Right lobe of liver (tissue), 6 donors: ENCODE measurements around the gene KAZN. TPM values are rescaled to one million over a fixed set of nuclear protein-coding genes. Genes with fewer than 3 reads are reported as not detected.

ENCODE experiments used
- ATAC-seq, 4 donors: fragments of 200-7000 bp; cut with Tn5 transposase; one replicate each; pipeline ENCODE4 v1.9.1; 2020; ENCODE audit warnings: mild to moderate bottlenecking in 4 of 4, moderate library complexity in 4 of 4
- DNase-seq, 3 donors: peaks; one replicate each; pipeline ENCODE4 v3.0.0-alpha.2; 2020
- H3K27ac ChIP-seq, 3 donors: fragments of 200-600 bp; one replicate each; pipeline ENCODE4 v1.8.0; 2022
- H3K27me3 ChIP-seq, 2 donors: fragments of 200-600 bp; one replicate each; pipeline ENCODE4 v1.8.0; 2022
- H3K36me3 ChIP-seq, 4 donors: fragments of 200-600 bp; sonication (generic) in 1 of 4; one replicate each; pipeline versions ENCODE4 v1.5.1 to v1.8.0; 2017 to 2022; ENCODE audit warnings: control low read depth in 1 of 4
- H3K4me1 ChIP-seq, 4 donors: fragments of 200-600 bp; sonication (generic) in 1 of 4; one replicate each; pipeline versions ENCODE4 v1.5.1 to v1.8.0; 2017 to 2022; ENCODE audit warnings: control low read depth in 1 of 4
- H3K4me3 ChIP-seq, 3 donors: fragments of 200-600 bp; one replicate each; pipeline ENCODE4 v1.8.0; 2022
- H3K9me3 ChIP-seq, 4 donors: fragments of 200-600 bp; sonication (generic) in 1 of 4; one replicate each; pipeline versions ENCODE4 v1.5.1 to v1.8.0; 2017 to 2022; ENCODE audit warnings: control low read depth in 1 of 4
- POLR2A ChIP-seq: fragments of 450-650 bp; IDR thresholded peaks from one replicate; pipeline ENCODE4 v1.6.1; 2017; ENCODE audit warnings: antibody characterized with exemption, mild to moderate bottlenecking
- WGBS: methylation state at CpG from one replicate; pipeline ENCODE4 v1.1.6; 2018; ENCODE audit warnings: low coverage, low lambda C conversion rate; ENCODE audit not compliant: insufficient coverage; ENCODE audit errors: missing lambda C conversion rate; 5-methylcytosine and 5-hydroxymethylcytosine counted together
- intact Hi-C, 2 donors: fragments of 100-400 bp; cut with DNase I; formaldehyde crosslinking; loops; one replicate each; pipeline versions ENCODE4 v1.11.2 to v1.14.1; 2022
- total RNA-seq, 6 experiments: library from RNA; depleted of rRNA in 2 of 6; stranded (reverse); fragments of >200 nt in 2 of 6; fragmentation: NEBNext Ultra II Directional in 3 of 6; extraction: Animal tissue kit (Norgen Biotek cat#: 25700) in 3 of 6; gene quantifications; one replicate each; pipeline versions ENCODE4 v1.1.0 to v1.2.4, GENCODE V29; 2016 to 2023
- TF ChIP-seq, protein P1 (sequence below), 4 donors: fragments of 200-600 bp in 3 of 4; fragments of 450-650 bp in 1 of 4; IDR thresholded peaks; one replicate each; pipeline versions ENCODE4 v1.5.1 to v1.8.0; 2016 to 2022; ENCODE audit warnings: antibody characterized with exemption in 4 of 4, mild to moderate bottlenecking in 2 of 4
- donor health status: DM: no; HTN: yes; CAD: no.
- donor health status: DM: no; HTN: no; CAD: no.
- donor health status: DM: no; HTN: no; CAD: no.
- donor health status: DM: no; HTN: yes; CAD: no.
- donor health status: DM: no; HTN: yes; CAD: no.

KAZN gene
- total RNA-seq, 6 experiments from 2014 or later, result 1.5 to 7.2 (median 2.7) TPM

DNA sequence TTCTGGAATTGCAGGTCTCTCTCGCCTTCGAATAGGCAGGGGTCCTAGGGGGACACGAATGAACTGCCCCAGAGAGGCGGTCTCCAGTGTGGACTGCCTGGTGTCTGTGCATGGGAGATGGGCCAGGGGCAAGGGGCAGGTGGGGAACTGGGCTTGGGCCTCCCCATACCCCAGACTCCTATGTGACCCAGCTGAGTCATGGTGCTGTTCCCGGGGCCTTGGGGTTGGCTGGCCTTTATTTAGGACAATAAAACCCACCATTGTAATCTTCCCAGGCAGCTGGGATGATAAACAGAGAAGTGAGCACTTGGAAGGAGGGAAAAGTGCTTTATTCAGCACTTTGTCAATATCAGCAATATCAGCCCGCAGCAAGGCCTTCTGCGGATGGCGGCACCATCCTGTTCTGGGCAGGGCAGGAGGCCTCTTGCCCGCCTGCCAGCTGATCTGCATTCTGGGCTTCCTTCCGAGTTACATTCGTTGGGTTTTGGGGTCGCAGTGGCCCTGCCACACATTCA lies 346.0 kb downstream of the KAZN start:
- Histone ChIP-seq H3K27me3 (no peaks in the 10 kb centered on the region), H3K36me3 (no peaks in the 10 kb centered on the region), H3K4me3 (no peak overlapping the region), H3K4me1 (no peaks in the 10 kb centered on the region), H3K27ac (peak overlapping the region in 2 of 3 donors; percentile 21 to 47), H3K9me3 (no peaks in the 10 kb centered on the region)
- 33% methylated on average over 6 of the region's 12 CpGs for WGBS
- TF ChIP-seq POLR2A, result no peak
- TF ChIP-seq, protein P1, sequence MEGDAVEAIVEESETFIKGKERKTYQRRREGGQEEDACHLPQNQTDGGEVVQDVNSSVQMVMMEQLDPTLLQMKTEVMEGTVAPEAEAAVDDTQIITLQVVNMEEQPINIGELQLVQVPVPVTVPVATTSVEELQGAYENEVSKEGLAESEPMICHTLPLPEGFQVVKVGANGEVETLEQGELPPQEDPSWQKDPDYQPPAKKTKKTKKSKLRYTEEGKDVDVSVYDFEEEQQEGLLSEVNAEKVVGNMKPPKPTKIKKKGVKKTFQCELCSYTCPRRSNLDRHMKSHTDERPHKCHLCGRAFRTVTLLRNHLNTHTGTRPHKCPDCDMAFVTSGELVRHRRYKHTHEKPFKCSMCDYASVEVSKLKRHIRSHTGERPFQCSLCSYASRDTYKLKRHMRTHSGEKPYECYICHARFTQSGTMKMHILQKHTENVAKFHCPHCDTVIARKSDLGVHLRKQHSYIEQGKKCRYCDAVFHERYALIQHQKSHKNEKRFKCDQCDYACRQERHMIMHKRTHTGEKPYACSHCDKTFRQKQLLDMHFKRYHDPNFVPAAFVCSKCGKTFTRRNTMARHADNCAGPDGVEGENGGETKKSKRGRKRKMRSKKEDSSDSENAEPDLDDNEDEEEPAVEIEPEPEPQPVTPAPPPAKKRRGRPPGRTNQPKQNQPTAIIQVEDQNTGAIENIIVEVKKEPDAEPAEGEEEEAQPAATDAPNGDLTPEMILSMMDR (IDR thresholded peaks at IDR 0.05), result no peak
- no peak for DNase-seq
- intact Hi-C loops, result no loop called here
- ATAC-seq, result peak in 3 of 4 donors; percentile 7 to 23 (median 12)

DNA sequence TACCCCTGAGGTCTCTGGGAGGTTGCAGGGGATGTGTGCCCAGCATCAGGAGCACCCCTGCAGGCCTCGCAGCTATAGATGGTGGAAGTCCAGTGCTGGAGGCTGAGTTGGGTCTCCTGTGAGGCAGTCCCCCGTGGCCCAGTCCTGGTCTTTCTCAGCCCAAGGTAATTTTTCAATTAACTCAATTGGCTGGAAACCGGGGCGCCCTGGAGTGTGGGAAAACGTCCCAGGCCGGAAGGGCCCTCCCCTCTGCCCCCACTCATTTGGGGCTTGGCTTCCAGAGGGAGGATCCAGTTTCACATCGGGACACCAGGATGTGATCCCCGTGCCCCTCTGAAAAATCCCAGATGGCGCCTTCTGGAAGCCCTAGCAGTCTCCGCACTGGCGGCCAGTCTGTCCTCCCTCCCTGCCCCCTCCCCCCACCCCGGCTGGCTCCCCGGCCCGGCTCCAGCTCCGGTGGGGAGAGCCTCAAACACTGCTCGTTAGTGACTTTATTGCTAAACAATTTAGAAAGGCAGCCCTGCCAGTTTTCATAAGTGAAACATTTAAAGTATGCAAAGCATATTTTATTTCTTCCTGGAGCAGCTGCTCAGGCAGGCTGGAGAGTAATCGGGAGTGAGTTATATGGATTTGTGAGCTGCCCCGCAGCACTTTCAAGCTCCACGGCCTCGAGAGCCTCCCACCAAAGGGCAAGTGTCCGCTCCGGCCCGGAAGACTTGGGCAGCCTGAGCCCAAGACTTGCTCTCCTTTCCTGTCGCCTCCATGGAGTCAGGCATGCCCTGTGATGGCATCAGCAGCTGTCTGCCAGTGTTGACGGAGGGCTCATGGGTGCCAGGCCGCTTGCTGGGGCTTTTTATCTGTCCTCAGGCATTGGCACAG lies 346.9 kb downstream of the KAZN start:
- H3K4me1 ChIP-seq, result no peaks in the 10 kb centered on the region
- H3K27me3 ChIP-seq, result no peaks in the 10 kb centered on the region
- no peaks in the 10 kb centered on the region for H3K9me3 ChIP-seq
- 16% methylated on average over 11 of the region's 26 CpGs for WGBS
- DNase-seq, result peak in 1 of 3 donors; percentile 56
- H3K36me3 ChIP-seq, result no peaks in the 10 kb centered on the region
- peak; percentile 45 to 58 (median 48) for ATAC-seq
- TF ChIP-seq POLR2A, result no peak
- TF ChIP-seq, protein P1 (IDR thresholded peaks at IDR 0.05), result no peak
- intact Hi-C loops, result no loop called here
- H3K27ac ChIP-seq, result peak overlapping the region; percentile 21 to 47 (median 37)
- peak overlapping the region in 1 of 3 donors; percentile 11 for H3K4me3 ChIP-seq

DNA sequence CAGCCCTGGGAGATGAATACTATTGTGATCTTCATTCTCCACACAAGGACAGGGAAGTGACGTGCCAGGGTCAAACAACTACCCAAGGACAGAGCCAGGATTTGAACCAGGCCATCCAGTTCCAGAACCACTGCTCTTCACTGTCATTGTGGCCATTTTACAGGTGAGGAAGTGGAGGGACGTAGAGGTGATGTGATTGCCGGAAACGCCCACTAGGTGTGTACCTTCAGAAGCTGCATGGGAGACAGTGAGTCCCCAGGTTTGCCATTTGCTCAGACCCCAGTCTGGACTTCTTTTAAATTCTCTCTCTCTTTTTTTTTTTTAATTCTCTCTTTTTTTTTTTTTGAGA lies 347.5 kb downstream of the KAZN start:
- no peak for ATAC-seq

DNA sequence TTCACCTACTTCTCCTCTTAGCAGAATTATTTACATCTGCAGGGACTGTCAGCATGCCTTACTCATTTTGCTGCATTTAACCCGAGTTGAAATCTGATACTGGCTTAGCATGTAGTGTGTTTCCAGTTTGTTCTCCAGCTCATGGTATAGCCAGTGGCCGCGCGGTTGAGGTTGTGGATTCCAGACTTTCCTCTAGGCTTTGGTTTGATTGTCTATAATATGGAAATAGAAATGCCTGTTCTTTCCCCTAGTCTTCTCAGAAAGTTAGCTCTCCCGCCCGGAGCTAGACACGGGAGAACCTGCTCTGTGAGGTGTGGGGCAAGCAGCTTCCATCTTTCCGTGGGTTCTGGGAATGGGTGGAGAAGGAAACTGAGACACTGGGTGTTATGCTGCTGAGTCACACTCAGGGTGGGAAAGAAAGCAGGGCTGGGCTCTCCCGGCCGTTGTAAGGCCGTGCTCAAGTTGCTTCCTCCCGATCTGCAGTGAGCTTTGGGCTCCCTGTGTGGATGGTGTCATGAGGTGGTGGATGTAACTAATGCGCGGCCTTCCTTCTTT lies 348.3 kb downstream of the KAZN start:
- no peaks in the 10 kb centered on the region for H3K36me3 ChIP-seq
- H3K4me3 ChIP-seq, result peak overlapping the region in 2 of 3 donors; percentile 11 to 13
- no peaks in the 10 kb centered on the region for H3K4me1 ChIP-seq
- peak overlapping the region in 1 of 3 donors; percentile 15 for H3K27ac ChIP-seq
- DNase-seq (no peak), ATAC-seq (peak in 2 of 4 donors; percentile 18 to 46)
- no peaks in the 10 kb centered on the region for H3K27me3 ChIP-seq
- WGBS, result 67% methylated on average over 9 of the region's 14 CpGs
- no peaks in the 10 kb centered on the region for H3K9me3 ChIP-seq
- intact Hi-C loops, result no loop called here
- TF ChIP-seq, protein P1 (IDR thresholded peaks at IDR 0.05), result no peak
- no peak for TF ChIP-seq POLR2A

More for the DNA sequence above, 347.5 kb downstream of the KAZN start:
- no peaks in the 10 kb centered on the region for H3K9me3 ChIP-seq
- H3K27ac ChIP-seq, result peak overlapping the region; percentile 21 to 47 (median 37)
- no peaks in the 10 kb centered on the region for H3K27me3 ChIP-seq
- no peaks in the 10 kb centered on the region for H3K4me1 ChIP-seq
- 40% methylated on average over 3 of the region's 4 CpGs for WGBS
- intact Hi-C loops, result no loop called here
- H3K36me3 ChIP-seq, result no peaks in the 10 kb centered on the region
- no peak for DNase-seq
- H3K4me3 ChIP-seq, result peak overlapping the region in 1 of 3 donors; percentile 11
- TF ChIP-seq POLR2A, result no peak
- TF ChIP-seq, protein P1 (IDR thresholded peaks at IDR 0.05), result no peak
